Measurements from ENCODE around the gene SLC7A8.

Gene SLC7A8

DNA sequence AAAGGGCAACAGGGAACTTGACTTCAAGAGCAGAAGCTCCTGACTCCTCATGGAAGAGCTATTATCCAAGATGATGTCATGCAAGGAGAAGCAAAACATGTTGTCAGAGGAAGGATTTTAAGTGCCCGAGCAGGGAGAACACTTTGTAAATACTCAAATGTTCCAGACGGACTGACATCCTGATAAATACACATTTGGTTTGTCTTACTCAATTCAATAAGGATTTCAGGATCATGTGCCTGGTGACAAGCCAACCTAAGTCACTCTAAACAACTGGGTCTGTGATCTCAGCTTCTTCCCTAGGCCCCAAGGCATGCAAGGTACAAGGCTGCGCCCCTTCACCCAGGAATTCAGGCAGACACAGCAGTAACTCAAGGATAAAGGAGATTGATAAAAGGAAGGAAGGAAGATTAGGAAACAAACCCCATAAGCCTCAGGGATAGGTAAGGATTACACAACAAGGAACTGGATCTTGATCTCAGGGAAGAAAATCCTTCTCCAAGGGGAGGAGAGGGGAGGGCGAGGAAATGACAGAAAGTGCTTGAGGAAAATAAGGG is 37.6 kb downstream of the SLC7A8 start:
- ChIA-PET CTCF (interaction anchor here (0.5 to 2.7 kb wide), 6 partner anchors 17 to 77 kb away, joined by 3 to 20 read pairs (median 4); no protein-coding TSS in a partner anchor), POLR2A (no interaction called here)
- TF ChIP-seq ZEB2 (tag by site-specific recombination; IDR thresholded peaks at IDR 0.05) (no peak), ZNF549 (tag by site-specific recombination; IDR thresholded peaks at IDR 0.05) (no peak), ZNF48 (tag by site-specific recombination; IDR thresholded peaks at IDR 0.05) (no peak), ZNF16 (tag by site-specific recombination; IDR thresholded peaks at IDR 0.05; ENCODE audit: low read depth) (no peak), ZNF692 (tag by site-specific recombination; IDR thresholded peaks at IDR 0.05) (no peak), ZNF670 (tag by site-specific recombination; IDR thresholded peaks at IDR 0.05; ENCODE audit: low read depth) (no peak), ZNF792 (tag by site-specific recombination; IDR thresholded peaks at IDR 0.05) (no peak), ZNF146 (tag by site-specific recombination; IDR thresholded peaks at IDR 0.05) (no peak), ZNF629 (tag by site-specific recombination; IDR thresholded peaks at IDR 0.05) (peak; percentile 71), ZNF366 (tag by site-specific recombination; conservative IDR thresholded peaks at IDR 0.05) (peak; percentile 29; the same call in 1 of the 2 replicates), ZFP41 (tag by site-specific recombination; IDR thresholded peaks at IDR 0.05; ENCODE audit: borderline replicate concordance) (no peak), ZBTB20 (tag by site-specific recombination; IDR thresholded peaks at IDR 0.05) (peak; percentile 40; the same call in 1 of the 2 replicates), ZBTB21 (tag by site-specific recombination; IDR thresholded peaks at IDR 0.05) (peak; percentile 72), ZNF335 (tag by site-specific recombination; conservative IDR thresholded peaks at IDR 0.05) (peak; percentile 51), ZNF2 (tag by site-specific recombination; IDR thresholded peaks at IDR 0.05) (0 out of 2 replicates have a peak, but pooled peaks have one; percentile 17), ATF2 (tag by site-specific recombination; IDR thresholded peaks at IDR 0.05; ENCODE audit: low read depth) (peak; percentile 81), ZNF184 (tag by site-specific recombination; IDR thresholded peaks at IDR 0.05) (no peak)
- TF ChIP-seq, protein P1, sequence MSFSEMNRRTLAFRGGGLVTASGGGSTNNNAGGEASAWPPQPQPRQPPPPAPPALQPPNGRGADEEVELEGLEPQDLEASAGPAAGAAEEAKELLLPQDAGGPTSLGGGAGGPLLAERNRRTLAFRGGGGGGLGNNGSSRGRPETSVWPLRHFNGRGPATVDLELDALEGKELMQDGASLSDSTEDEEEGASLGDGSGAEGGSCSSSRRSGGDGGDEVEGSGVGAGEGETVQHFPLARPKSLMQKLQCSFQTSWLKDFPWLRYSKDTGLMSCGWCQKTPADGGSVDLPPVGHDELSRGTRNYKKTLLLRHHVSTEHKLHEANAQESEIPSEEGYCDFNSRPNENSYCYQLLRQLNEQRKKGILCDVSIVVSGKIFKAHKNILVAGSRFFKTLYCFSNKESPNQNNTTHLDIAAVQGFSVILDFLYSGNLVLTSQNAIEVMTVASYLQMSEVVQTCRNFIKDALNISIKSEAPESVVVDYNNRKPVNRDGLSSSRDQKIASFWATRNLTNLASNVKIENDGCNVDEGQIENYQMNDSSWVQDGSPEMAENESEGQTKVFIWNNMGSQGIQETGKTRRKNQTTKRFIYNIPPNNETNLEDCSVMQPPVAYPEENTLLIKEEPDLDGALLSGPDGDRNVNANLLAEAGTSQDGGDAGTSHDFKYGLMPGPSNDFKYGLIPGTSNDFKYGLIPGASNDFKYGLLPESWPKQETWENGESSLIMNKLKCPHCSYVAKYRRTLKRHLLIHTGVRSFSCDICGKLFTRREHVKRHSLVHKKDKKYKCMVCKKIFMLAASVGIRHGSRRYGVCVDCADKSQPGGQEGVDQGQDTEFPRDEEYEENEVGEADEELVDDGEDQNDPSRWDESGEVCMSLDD (tag by site-specific recombination; IDR thresholded peaks at IDR 0.05): no peak
- TF ChIP-seq, protein P2, sequence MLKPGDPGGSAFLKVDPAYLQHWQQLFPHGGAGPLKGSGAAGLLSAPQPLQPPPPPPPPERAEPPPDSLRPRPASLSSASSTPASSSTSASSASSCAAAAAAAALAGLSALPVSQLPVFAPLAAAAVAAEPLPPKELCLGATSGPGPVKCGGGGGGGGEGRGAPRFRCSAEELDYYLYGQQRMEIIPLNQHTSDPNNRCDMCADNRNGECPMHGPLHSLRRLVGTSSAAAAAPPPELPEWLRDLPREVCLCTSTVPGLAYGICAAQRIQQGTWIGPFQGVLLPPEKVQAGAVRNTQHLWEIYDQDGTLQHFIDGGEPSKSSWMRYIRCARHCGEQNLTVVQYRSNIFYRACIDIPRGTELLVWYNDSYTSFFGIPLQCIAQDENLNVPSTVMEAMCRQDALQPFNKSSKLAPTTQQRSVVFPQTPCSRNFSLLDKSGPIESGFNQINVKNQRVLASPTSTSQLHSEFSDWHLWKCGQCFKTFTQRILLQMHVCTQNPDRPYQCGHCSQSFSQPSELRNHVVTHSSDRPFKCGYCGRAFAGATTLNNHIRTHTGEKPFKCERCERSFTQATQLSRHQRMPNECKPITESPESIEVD (tag by site-specific recombination; IDR thresholded peaks at IDR 0.05): 0 out of 2 replicates have a peak, but pooled peaks have one; percentile 17
- Histone ChIP-seq H3K36me3 (ENCODE audit: control insufficient read depth in 2 of 2, insufficient read depth in 1 of 2, low read length in 2 of 2) (peaks cover 0 to 3% of the 10 kb centered on the region in 2 experiments; a peak in 1 of 3 replicates), H3K27ac (ENCODE audit: extremely low read depth, low read depth, low read length) (no peak overlapping the region), H3K4me1 (ENCODE audit: control insufficient read depth, insufficient read depth, low read length) (0 out of 2 replicates have a peak, but pooled peaks cover 2% of the 10 kb centered on the region), H3K4me3 (ENCODE audit: low read depth, low read length) (no peak overlapping the region), H3K9me3 (ENCODE audit: control insufficient read depth, insufficient read depth, low read depth, low read length) (no peaks in the 10 kb centered on the region)
